Loucy (cell line): ENCODE results near the gene SYNE3.

Experiments
- H2AFZ ChIP-seq: fragments of 200-600 bp; sonication (generic); 2 replicates; pipeline ENCODE4 v1.6.0; 2016; ENCODE audit warnings: antibody characterized with exemption, mild to moderate bottlenecking, low read length, moderate library complexity
- H3F3A ChIP-seq: fragments of 200-600 bp; 2 replicates; pipeline ENCODE4 v1.6.0; 2016; ENCODE audit warnings: antibody characterized with exemption, low read depth, mild to moderate bottlenecking
- H3K27me3 ChIP-seq: fragments of 200-600 bp; sonication (generic); 2 replicates; pipeline ENCODE4 v1.6.1; 2014; ENCODE audit warnings: low read length, mild to moderate bottlenecking; ENCODE audit not compliant: insufficient read depth, poor library complexity, severe bottlenecking
- H3K36me3 ChIP-seq: fragments of 200-600 bp; sonication (generic); 2 replicates; pipeline ENCODE4 v1.6.1; 2016; ENCODE audit warnings: low read length; ENCODE audit not compliant: insufficient read depth
- H3K4me1 ChIP-seq: fragments of 200-600 bp; sonication (generic); 2 replicates; pipeline ENCODE4 v1.5.1; 2014; ENCODE audit warnings: low read length, mild to moderate bottlenecking; ENCODE audit not compliant: insufficient read depth, poor library complexity, severe bottlenecking
- H3K4me2 ChIP-seq: fragments of 200-600 bp; sonication (generic); 2 replicates; pipeline ENCODE4 v1.6.0; 2014; ENCODE audit warnings: antibody characterized with exemption, low read length, low read depth, mild to moderate bottlenecking; ENCODE audit not compliant: poor library complexity, severe bottlenecking
- H3K4me3 ChIP-seq: fragments of 200-600 bp; sonication (generic); 2 replicates; pipeline ENCODE4 v1.5.1; 2014; ENCODE audit warnings: low read length, mild to moderate bottlenecking, mixed read lengths; ENCODE audit not compliant: poor library complexity, severe bottlenecking
- H3K79me2 ChIP-seq: fragments of 200-600 bp; sonication (generic); 2 replicates; pipeline ENCODE4 v1.6.1; 2014; ENCODE audit warnings: low read length; ENCODE audit not compliant: insufficient read depth
- H3K9ac ChIP-seq: fragments of 200-600 bp; sonication (generic); 2 replicates; pipeline ENCODE4 v1.6.0; 2014; ENCODE audit warnings: mild to moderate bottlenecking, low read depth, low read length, moderate library complexity; ENCODE audit not compliant: poor library complexity, severe bottlenecking
- H3K9me2 ChIP-seq: fragments of 200-600 bp; sonication (generic); replicated peaks from 2 replicates; pipeline ENCODE4 v1.6.1; 2016; ENCODE audit warnings: low read depth, low read length, mixed read lengths
- H3K9me3 ChIP-seq: fragments of 200-600 bp; sonication (generic); 2 replicates; pipeline ENCODE4 v1.6.1; 2014; ENCODE audit warnings: mild to moderate bottlenecking, antibody characterized with exemption, low read length, low read depth; ENCODE audit not compliant: insufficient read depth
- H4K20me1 ChIP-seq: fragments of 200-600 bp; sonication (generic); 2 replicates; pipeline ENCODE4 v1.6.0; 2014; ENCODE audit warnings: antibody characterized with exemption, low read length, mild to moderate bottlenecking; ENCODE audit not compliant: insufficient read depth, poor library complexity, severe bottlenecking
- EZH2phosphoT487 ChIP-seq: fragments of 200-600 bp; IDR thresholded peaks from 2 replicates; pipeline ENCODE4 v1.6.1; 2018; ENCODE audit warnings: antibody characterized with exemption, mild to moderate bottlenecking, moderate library complexity, borderline replicate concordance
- TF ChIP-seq, protein P1 (sequence below): fragments of 200-600 bp; sonication (generic); conservative IDR thresholded peaks from 2 replicates; pipeline ENCODE4 v1.5.1; 2014; ENCODE audit warnings: mild to moderate bottlenecking, antibody characterized with exemption, low read length

SYNE3 gene

GRCh38 chr14:95474486-95474885, 42.0 kb downstream of the SYNE3 start:
- peaks cover 69% of the 10 kb centered on the region for H3K4me1 ChIP-seq
- H3K4me2 ChIP-seq: no peak overlapping the region
- no peaks in the 10 kb centered on the region for H3K27me3 ChIP-seq
- no peak overlapping the region for H3K4me3 ChIP-seq
- no peaks in the 10 kb centered on the region for H3K79me2 ChIP-seq
- H3K9me3 ChIP-seq: no peaks in the 10 kb centered on the region
- H3K36me3 ChIP-seq: no peaks in the 10 kb centered on the region
- no peak overlapping the region for H2AFZ ChIP-seq
- TF ChIP-seq, protein P1, sequence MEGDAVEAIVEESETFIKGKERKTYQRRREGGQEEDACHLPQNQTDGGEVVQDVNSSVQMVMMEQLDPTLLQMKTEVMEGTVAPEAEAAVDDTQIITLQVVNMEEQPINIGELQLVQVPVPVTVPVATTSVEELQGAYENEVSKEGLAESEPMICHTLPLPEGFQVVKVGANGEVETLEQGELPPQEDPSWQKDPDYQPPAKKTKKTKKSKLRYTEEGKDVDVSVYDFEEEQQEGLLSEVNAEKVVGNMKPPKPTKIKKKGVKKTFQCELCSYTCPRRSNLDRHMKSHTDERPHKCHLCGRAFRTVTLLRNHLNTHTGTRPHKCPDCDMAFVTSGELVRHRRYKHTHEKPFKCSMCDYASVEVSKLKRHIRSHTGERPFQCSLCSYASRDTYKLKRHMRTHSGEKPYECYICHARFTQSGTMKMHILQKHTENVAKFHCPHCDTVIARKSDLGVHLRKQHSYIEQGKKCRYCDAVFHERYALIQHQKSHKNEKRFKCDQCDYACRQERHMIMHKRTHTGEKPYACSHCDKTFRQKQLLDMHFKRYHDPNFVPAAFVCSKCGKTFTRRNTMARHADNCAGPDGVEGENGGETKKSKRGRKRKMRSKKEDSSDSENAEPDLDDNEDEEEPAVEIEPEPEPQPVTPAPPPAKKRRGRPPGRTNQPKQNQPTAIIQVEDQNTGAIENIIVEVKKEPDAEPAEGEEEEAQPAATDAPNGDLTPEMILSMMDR: no peak
- TF ChIP-seq EZH2phosphoT487: no peak
- H3K9me2 ChIP-seq: no peaks in the 10 kb centered on the region
- H4K20me1 ChIP-seq: no peaks in the 10 kb centered on the region
- peak overlapping the region; percentile 63 for H3K9ac ChIP-seq
- H3F3A ChIP-seq: no peaks in the 10 kb centered on the region

DNA sequence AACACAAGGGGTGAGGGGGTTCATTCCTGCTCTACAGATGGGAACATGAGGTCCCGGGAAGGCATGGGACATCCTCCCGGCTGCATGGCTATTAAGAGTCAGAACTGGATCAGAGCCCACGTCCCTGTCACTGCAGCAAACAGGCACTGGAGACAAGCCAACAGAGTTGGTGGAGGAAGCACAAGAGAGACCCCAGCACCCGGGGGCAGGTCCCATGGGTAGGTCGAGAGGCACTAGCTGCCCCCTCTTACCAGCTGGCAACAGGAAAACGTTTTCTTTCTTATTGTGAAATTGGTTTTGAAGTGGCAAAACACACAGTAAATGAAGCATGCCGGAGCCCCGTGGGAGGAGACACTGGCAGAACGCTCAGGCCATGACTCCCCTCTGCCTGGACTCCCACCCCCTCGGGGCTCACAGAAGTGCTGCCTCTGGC, 43.6 kb downstream of the SYNE3 start:
- Histone ChIP-seq H3K27me3 (no peaks in the 10 kb centered on the region), H3K36me3 (no peaks in the 10 kb centered on the region), H3K9me2 (no peaks in the 10 kb centered on the region), H3K4me1 (peaks cover 69% of the 10 kb centered on the region), H3K4me3 (peak overlapping the region; percentile 0), H3K9ac (peak overlapping the region; percentile 63), H3K9me3 (no peaks in the 10 kb centered on the region), H3K79me2 (no peaks in the 10 kb centered on the region), H4K20me1 (no peaks in the 10 kb centered on the region), H3K4me2 (peak overlapping the region; percentile 46), H2AFZ (peak overlapping the region; percentile 55), H3F3A (no peaks in the 10 kb centered on the region)
- TF ChIP-seq EZH2phosphoT487: no peak
- TF ChIP-seq, protein P1: no peak

GRCh38 chr14:95471476-95471875, 45.0 kb downstream of the SYNE3 start:
- Histone ChIP-seq H3K4me3 (no peak overlapping the region), H3K27me3 (no peaks in the 10 kb centered on the region), H3K9ac (peak overlapping the region; percentile 63), H3F3A (no peaks in the 10 kb centered on the region), H3K4me1 (peaks cover 78% of the 10 kb centered on the region), H3K9me2 (no peaks in the 10 kb centered on the region), H2AFZ (no peak overlapping the region), H4K20me1 (no peaks in the 10 kb centered on the region), H3K79me2 (no peaks in the 10 kb centered on the region), H3K4me2 (peak overlapping the region; percentile 46), H3K9me3 (no peaks in the 10 kb centered on the region), H3K36me3 (no peaks in the 10 kb centered on the region)
- TF ChIP-seq, protein P1: no peak
- TF ChIP-seq EZH2phosphoT487: no peak
